ENCODE data around the gene ANKHD1.
"Not testable (repeated sequence)": the region's sequence is repeated elsewhere in the genome, so short reads cannot be mapped to it uniquely, and the experiment has no call there.

Gene ANKHD1

GRCh38 chr5:140381972-140382371 is 19.7 kb upstream of the ANKHD1 start:
- DNase-seq: no peak

- DNase-seq: no peak
Observed at GRCh38 chr5:140382866-140383265, 18.8 kb upstream of the ANKHD1 start.

GRCh38 chr5:140383300-140383699 is 18.3 kb upstream of the ANKHD1 start:
- DNase-seq: no peak

DNA sequence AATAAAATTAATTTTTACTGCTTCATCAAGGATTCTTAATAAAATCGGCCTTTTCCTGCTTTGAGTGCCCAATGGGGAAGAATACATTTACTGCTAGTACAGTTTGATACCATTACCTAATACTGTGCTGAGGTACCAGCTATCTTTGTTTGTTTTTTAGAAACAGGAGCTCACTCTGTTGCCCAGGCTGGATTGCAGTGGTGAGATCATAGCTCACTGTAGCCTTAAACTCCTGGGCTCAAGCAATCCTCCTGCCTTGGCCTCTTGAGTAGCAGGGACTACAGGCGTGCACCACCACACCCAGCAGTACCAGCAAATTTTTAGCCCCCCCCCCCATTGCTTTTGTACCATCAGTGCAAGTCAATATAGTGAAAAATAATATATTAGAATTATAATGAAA is 13.6 kb upstream of the ANKHD1 start:
- DNase-seq: no peak

DNA sequence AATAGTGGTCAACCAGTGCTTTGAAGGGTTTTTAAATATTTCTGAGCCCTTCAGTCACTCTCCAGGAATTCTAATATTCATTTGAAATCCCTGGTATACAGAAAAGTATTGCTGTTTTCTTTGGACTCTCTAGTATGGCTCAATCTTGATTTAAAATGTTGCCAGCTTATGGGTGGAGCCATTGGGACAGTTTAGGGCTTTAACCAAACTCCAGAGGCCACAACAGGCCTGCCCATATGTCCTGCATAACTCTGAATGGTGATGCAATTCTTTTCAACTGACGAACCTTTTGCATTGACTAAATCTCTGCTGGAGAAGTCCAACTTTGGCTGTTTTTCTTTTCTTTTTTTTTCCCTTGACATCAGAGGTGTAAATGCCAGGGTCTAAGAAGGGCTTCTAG is 10.3 kb upstream of the ANKHD1 start:
- no peak for DNase-seq

GRCh38 chr5:140391732-140392131 is 9.9 kb upstream of the ANKHD1 start:
- DNase-seq: no peak

DNA sequence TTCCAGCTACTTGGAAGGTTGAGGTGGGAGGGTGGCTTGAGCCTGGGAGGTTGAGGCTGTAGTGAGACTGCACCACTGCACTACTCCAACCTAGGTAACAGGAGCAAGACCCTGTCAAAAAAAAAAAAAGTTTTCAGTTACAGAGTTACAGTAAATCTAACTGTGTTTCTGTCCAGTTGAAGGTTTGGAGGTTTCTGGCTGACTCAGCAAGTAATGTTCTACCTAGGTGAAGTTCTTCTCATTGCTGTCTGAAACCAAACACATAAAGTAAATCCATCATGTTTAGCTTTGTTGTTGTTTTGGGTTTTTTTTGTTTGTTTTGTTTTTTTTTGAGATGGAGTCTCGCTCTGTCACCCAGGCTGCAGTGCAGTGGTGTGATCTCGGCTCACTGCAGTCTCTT is 7.9 kb upstream of the ANKHD1 start:
- no peak for DNase-seq

DNA sequence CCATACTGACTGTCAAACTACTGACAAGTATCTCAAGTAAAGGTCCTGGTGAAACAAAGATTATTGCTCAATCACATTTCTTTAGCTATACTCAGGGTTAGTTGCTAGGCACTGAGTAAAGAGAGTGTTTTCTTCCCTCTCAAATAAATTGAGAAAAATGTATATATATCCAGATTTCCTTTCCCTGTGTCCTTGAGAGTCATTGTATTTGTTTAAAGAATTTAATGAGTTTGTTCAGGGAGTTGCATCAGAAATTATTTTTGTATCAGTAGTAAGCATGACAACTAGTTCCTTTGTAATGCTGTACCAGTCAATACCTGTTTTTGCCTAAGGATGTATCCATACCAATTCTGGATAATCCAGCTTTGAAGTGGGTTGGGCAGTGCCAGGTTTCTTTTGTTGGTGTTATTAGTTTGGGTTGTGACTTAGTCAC is 3.2 kb upstream of the ANKHD1 start:
- no peak for DNase-seq

DNA sequence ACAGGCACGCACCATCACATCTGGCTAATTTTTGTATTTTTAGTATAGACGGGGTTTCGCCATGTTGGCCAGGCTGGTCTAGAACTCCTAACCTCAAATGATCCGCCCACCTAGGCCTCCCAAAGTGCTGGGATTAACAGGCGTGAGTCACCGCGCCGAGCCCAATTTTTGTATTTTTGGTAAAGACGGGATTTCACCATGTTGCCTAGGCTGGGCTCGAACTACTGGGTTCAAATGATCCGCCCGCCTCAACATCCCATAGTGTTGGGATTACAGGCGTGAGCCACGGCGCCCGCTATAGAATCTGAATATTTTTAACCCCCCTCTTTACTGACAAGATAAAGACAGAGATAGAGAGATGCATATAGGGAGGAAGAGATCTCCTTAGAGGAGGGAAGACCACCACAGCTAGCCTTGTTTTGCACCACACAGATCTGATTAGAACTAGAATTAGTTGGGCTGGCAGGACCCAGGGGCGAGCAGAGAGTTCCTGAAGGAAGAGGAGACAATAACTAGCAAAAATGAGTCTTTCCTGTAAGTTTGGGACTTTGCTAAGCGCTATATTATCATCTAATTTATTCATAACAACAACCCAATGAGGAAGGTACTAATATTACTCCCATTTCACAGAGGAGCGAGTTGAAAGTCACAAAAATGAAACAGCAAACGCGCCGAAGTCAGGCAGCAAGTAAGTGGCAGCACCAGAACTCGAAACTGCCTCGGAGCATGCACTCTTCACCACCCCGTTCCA is 1.5 kb upstream of the ANKHD1 start:
- DNase-seq: no peak

GRCh38 chr5:140400730-140401361 is 787 bp upstream of the ANKHD1 start:
- DNase-seq: peak; percentile 81

- peak; percentile 46 for DNase-seq
Observed at GRCh38 chr5:140402258-140403074, 833 bp downstream of the ANKHD1 start.

- DNase-seq: no peak
Observed at GRCh38 chr5:140403613-140404012, 2.0 kb downstream of the ANKHD1 start.

GRCh38 chr5:140408750-140409241 is 7.2 kb downstream of the ANKHD1 start:
- no peak for DNase-seq

- DNase-seq: no peak
Observed at GRCh38 chr5:140413230-140413629, 11.6 kb downstream of the ANKHD1 start.

DNA sequence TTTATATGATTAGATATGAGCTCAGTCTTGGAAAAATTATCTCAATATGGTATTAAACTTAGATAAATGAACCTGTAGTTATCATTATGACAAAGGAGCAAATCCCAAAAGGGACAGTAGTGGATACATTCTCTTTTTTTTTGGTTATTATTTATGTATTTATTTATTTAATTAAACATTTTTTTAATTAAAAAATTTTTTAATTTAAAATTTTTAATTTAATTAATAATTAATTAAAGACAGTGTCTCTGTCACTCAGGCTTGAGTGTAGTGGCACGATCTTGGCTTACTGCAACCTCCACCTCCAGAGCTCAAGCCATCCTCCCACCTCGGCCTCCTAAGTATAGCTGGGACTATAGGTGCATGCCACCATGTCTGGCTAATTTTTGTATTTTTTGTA is 15.6 kb downstream of the ANKHD1 start:
- DNase-seq: no peak

- no peak for DNase-seq
Observed at GRCh38 chr5:140418862-140419520, 17.4 kb downstream of the ANKHD1 start.

DNA sequence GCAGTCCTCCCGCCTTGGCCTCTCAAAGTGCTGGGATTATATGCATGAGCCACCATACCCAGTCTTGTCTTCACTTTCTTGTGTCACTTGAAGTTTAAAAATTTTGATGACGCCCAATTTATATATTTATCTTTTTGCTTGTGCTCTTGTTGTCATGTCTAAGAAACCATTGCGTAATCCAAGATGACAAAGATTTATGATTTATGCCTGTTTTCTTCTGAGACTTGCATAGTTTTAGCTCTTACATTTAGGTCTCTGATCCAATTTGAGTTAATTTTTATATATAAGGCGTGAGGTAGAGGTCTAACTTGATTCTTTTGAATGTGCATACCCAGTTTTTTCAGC is 18.6 kb downstream of the ANKHD1 start:
- DNase-seq: no peak

DNA sequence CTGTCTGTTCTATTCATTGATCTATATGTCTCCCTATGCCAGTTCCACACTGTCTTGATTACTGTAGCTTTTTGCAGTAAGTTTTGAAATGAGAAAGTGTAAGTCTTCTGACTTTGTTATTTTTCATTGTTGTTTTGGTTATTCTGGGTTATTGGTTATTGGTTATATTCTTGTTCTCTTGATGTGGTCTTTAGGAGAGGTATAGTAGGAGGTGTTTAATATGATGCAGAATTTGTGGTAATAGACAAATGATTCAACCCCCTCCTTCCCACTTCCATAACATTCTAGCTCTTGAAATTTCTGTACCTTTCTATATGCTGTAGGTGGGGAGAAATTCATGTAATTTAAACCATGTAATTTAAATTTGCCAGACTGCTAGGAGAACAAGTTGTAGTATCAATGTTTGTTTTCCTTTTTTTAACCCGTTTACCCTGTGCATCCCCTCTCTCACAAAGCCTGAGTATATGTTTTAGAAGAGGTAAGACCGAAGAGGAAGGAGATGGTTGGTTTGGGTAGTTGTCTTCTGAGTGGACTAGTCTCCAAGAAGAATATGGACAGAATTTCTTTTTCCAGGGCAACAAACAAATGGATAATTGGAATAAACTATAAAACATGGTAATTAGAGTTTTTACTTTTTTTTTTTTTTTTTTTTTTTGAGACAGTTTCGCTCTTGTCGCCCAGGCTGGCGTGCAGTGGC is 19.2 kb downstream of the ANKHD1 start:
- DNase-seq: no peak

DNA sequence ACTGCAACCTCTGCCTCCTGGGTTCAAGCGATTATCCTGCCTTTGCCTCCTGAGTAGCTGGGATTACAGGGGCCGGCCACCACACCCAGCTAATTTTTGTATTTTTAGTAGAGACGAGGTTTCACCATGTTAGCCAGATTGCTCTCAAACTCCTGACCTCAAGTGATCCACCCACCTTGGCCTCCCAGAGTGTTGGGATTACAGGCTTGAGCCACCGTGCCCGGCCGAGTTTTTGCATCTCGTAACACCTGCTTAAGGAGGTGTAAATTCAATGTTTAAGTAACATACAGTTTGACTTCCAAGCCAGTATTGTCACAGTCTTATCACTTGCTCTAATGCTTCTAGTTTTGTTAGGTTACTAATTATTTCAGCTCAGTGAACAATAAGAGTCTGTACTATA is 19.7 kb downstream of the ANKHD1 start:
- DNase-seq: not testable (repeated sequence)

GRCh38 chr5:140423609-140424008 is 22.0 kb downstream of the ANKHD1 start:
- DNase-seq: no peak

DNA sequence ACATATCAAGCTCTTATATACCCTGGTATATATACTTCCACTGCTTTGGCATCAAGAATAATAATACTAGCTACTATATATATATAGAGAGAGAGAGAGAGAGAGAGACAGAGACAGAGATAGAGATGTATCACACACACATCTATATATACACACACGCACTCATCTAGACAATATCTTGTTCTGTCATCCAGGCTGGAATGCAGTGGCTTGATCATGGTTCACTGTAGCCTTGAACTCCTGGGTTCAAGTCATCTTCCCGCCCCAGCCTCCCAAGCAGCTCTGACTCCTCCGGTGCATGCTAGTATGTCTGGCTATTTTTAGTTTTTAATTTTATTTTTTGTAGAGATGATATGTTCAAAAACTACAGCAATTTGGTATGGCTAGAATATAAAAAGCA is 22.5 kb downstream of the ANKHD1 start:
- DNase-seq: no peak

DNA sequence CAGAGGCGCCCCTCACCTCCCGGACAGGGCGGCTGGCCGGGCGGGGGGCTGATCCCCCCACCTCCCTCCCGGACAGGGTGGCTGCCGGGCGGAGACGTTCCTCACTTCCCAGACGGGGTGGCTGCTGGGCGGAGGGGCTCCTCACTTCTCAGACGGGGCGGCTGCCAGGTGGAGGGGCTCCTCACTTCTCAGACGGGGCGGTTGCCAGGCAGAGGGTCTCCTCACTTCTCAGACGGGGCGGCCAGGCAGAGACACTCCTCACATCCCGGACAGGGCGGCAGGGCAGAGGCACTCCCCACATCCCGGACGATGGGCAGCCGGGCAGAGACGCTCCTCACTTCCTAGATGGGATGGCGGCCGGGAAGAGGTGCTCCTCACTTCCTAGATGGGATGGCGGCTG is 26.1 kb downstream of the ANKHD1 start:
- DNase-seq: not testable (repeated sequence)

DNA sequence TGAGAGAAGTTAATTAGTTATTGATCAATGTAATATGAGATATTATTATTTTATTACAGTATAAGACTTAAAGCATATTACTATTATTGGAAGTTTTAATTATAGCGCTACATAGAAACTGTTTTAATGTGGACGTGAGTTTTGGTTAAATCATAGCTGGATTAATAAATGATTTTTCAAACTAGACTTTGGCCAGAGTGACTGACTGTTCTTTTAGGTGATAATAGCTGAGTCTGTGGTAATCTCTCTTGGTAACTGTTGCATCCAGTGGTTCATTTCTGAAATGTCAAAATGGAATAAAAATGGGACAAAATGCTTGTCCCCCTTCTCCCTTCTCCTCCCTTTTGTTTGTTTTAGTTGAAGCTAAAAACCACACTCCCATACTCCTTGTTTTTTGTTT is 28.1 kb downstream of the ANKHD1 start:
- DNase-seq: no peak

All from NCI-H1048 (cell line).